IMR-90 (cell line): ENCODE measurements around the gene CAVIN2. TPM values are rescaled to one million over a fixed set of nuclear protein-coding genes. Genes with fewer than 3 reads are reported as not detected.
A peak's percentile ranks its signal among the peaks of the same experiment; 100 is the strongest.

Experiments
- ATAC-seq: fragments of 200-7000 bp; cut with Tn5 transposase; 2 replicates; pipeline ENCODE4 v1.9.1; 2020; ENCODE audit warnings: low read depth, mild to moderate bottlenecking, moderate library complexity
- BruUV-seq: library from RNA; stranded (reverse); fragments of 400-500 nt; replicated peaks from 2 replicates; lab custom pipeline; 2021; lab: Mats Ljungman, UMichigan
- CTCF ChIA-PET: fragments of 300-600 bp; formaldehyde crosslinking; extraction: SDS; loops from one replicate; lab custom pipeline; 2021; ENCODE audit warnings: antibody characterized with exemption; lab: Yijun Ruan, JAX
- POLR2A ChIA-PET: fragments of 300-600 bp; sonication (Branson Sonifier 250); formaldehyde crosslinking; loops from one replicate; lab custom pipeline; 2022; ENCODE audit warnings: antibody characterized with exemption; ENCODE audit not compliant: unreplicated experiment; lab: Charles Lee
- DNase-seq: peaks from one replicate; pipeline ENCODE4 v3.0.0; 2013
- H2AFZ ChIP-seq: replicated peaks from 2 replicates; pipeline ENCODE3; 2013; ENCODE audit warnings: low read length, mild to moderate bottlenecking; ENCODE audit not compliant: poor library complexity
- H2AK5ac ChIP-seq: 2 replicates; pipeline ENCODE4 v1.6.1; 2013; ENCODE audit warnings: low read depth, low read length, inconsistent platforms
- H2AK9ac ChIP-seq: replicated peaks from 2 replicates; pipeline ENCODE3; 2013; ENCODE audit warnings: mild to moderate bottlenecking, low read depth, low read length, moderate library complexity; ENCODE audit not compliant: poor library complexity
- H2BK120ac ChIP-seq: 2 replicates; pipeline ENCODE4 v1.6.1; 2013; ENCODE audit warnings: low read depth, low read length, inconsistent platforms
- H2BK15ac ChIP-seq: 3 replicates; pipeline ENCODE4 v1.6.1; 2013; ENCODE audit warnings: low read depth, low read length, inconsistent platforms
- H2BK20ac ChIP-seq: 2 replicates; pipeline ENCODE4 v1.6.1; 2013; ENCODE audit warnings: low read depth, mild to moderate bottlenecking, inconsistent platforms, low read length, moderate library complexity
- H2BK5ac ChIP-seq: 2 replicates; pipeline ENCODE4 v1.6.1; 2013; ENCODE audit warnings: mild to moderate bottlenecking, low read depth, low read length, inconsistent platforms; ENCODE audit not compliant: poor library complexity, severe bottlenecking
- H3K14ac ChIP-seq: replicated peaks from 2 replicates; pipeline ENCODE4 v1.6.1; 2013; ENCODE audit warnings: low read depth, low read length, inconsistent platforms
- H3K18ac ChIP-seq: 2 replicates; pipeline ENCODE4 v1.6.1; 2013; ENCODE audit warnings: low read depth, low read length, control low read depth
- H3K23ac ChIP-seq: 2 replicates; pipeline ENCODE4 v1.6.1; 2013; ENCODE audit warnings: low read depth, low read length, inconsistent platforms
- H3K27ac ChIP-seq: 2 replicates; pipeline ENCODE4 v1.5.1; 2013; ENCODE audit warnings: mild to moderate bottlenecking, control low read depth, low read length; ENCODE audit not compliant: insufficient read depth
- H3K27me3 ChIP-seq: 2 replicates; pipeline ENCODE4 v1.6.1; 2013; ENCODE audit warnings: low read length; ENCODE audit not compliant: control insufficient read depth, insufficient read depth
- H3K36me3 ChIP-seq: 2 replicates; pipeline ENCODE4 v1.6.1; 2013; ENCODE audit warnings: low read length, mixed read lengths; ENCODE audit not compliant: control insufficient read depth, insufficient read depth
- H3K4ac ChIP-seq: 2 replicates; pipeline ENCODE4 v1.6.1; 2013; ENCODE audit warnings: low read depth, low read length, inconsistent platforms
- H3K4me1 ChIP-seq: 2 replicates; pipeline ENCODE4 v1.6.1; 2013; ENCODE audit warnings: low read length, mixed read lengths; ENCODE audit not compliant: control insufficient read depth, insufficient read depth
- H3K4me2 ChIP-seq: 2 replicates; pipeline ENCODE4 v1.6.1; 2013; ENCODE audit warnings: low read depth, mild to moderate bottlenecking, control low read depth, low read length, moderate library complexity
- H3K4me3 ChIP-seq: 2 replicates; pipeline ENCODE4 v1.5.1; 2013; ENCODE audit warnings: low read depth, mild to moderate bottlenecking, control low read depth, low read length, moderate library complexity; ENCODE audit not compliant: insufficient read depth
- H3K56ac ChIP-seq: 2 replicates; pipeline ENCODE4 v1.6.1; 2013; ENCODE audit warnings: low read length, inconsistent platforms; ENCODE audit not compliant: insufficient read depth; ENCODE audit errors: extremely low read depth
- H3K79me1 ChIP-seq, 2 experiments: 2 replicates each; pipeline ENCODE4 v1.6.1; 2013; ENCODE audit warnings: low read length in 2 of 2, inconsistent platforms in 1 of 2, low read depth in 1 of 2
- H3K9ac ChIP-seq: 2 replicates; pipeline ENCODE4 v1.6.1; 2013; ENCODE audit warnings: low read depth, low read length, control low read depth
- H3K9me1 ChIP-seq: 2 replicates; pipeline ENCODE4 v1.6.1; 2013; ENCODE audit warnings: low read length, inconsistent platforms; ENCODE audit not compliant: insufficient read depth
- H3K9me3 ChIP-seq: 2 replicates; pipeline ENCODE4 v1.6.1; 2013; ENCODE audit warnings: low read length; ENCODE audit not compliant: control insufficient read depth, insufficient read depth
- H4K20me1 ChIP-seq: 2 replicates; pipeline ENCODE4 v1.6.1; 2013; ENCODE audit warnings: low read length, inconsistent platforms; ENCODE audit not compliant: insufficient read depth
- H4K5ac ChIP-seq: 2 replicates; pipeline ENCODE4 v1.6.1; 2013; ENCODE audit warnings: mild to moderate bottlenecking, low read depth, low read length, control low read depth
- H4K8ac ChIP-seq, 2 experiments: 2 replicates each; pipeline ENCODE4 v1.6.1; 2013; ENCODE audit warnings: low read depth in 2 of 2, low read length in 2 of 2, control low read depth in 1 of 2, inconsistent platforms in 1 of 2
- H4K91ac ChIP-seq: 2 replicates; pipeline ENCODE4 v1.6.1; 2013; ENCODE audit warnings: low read depth, low read length, inconsistent platforms; ENCODE audit not compliant: insufficient read depth
- BHLHE40 ChIP-seq: fragments of 150-350 bp; IDR thresholded peaks from 2 replicates; pipeline ENCODE4 v1.6.1; 2016; ENCODE audit warnings: mild to moderate bottlenecking, low read depth, low read length
- CEBPB ChIP-seq: IDR thresholded peaks from 2 replicates; pipeline ENCODE4 v1.6.1; 2012; ENCODE audit warnings: low read depth, low read length, improper control_type of control experiment
- CHD1 ChIP-seq: IDR thresholded peaks from 2 replicates; pipeline ENCODE4 v1.6.1; 2012; ENCODE audit warnings: low read depth, low read length, improper control_type of control experiment
- FOS ChIP-seq: fragments of 150-350 bp; IDR thresholded peaks from 2 replicates; pipeline ENCODE4 v1.6.1; 2016; ENCODE audit warnings: low read depth, low read length
- MAFK ChIP-seq: IDR thresholded peaks from 2 replicates; pipeline ENCODE4 v1.6.1; 2012; ENCODE audit warnings: low read depth, low read length, improper control_type of control experiment
- MAZ ChIP-seq: IDR thresholded peaks from 2 replicates; pipeline ENCODE4 v1.6.1; 2012; ENCODE audit warnings: low read depth, mild to moderate bottlenecking, low read length, improper control_type of control experiment, moderate library complexity, borderline replicate concordance
- MXI1 ChIP-seq: IDR thresholded peaks from 2 replicates; pipeline ENCODE4 v1.6.1; 2012; ENCODE audit warnings: low read depth, mild to moderate bottlenecking, low read length, moderate library complexity, borderline replicate concordance
- RAD21 ChIP-seq: IDR thresholded peaks from 2 replicates; pipeline ENCODE4 v1.6.1; 2012; ENCODE audit warnings: low read length, improper control_type of control experiment
- RCOR1 ChIP-seq: IDR thresholded peaks from 2 replicates; pipeline ENCODE4 v1.6.1; 2012; ENCODE audit warnings: mild to moderate bottlenecking, low read length, improper control_type of control experiment; ENCODE audit not compliant: insufficient replicate concordance
- RFX5 ChIP-seq: IDR thresholded peaks from 2 replicates; pipeline ENCODE4 v1.8.0; 2012; ENCODE audit warnings: low read depth, mild to moderate bottlenecking, low read length, moderate library complexity
- SMC3 ChIP-seq: fragments of 150-350 bp; IDR thresholded peaks from 2 replicates; pipeline ENCODE4 v1.6.1; 2016; ENCODE audit warnings: low read depth, mild to moderate bottlenecking, antibody characterized with exemption, low read length, moderate library complexity
- WGBS, 2 experiments: methylation state at CpG; one replicate each; pipeline versions ENCODE4 v1.1.5 to v1.1.7; 2013; ENCODE audit warnings: missing lambda C conversion rate in 2 of 2; ENCODE audit not compliant: insufficient read length in 1 of 2; ENCODE audit errors: extremely low coverage in 2 of 2; 5-methylcytosine and 5-hydroxymethylcytosine counted together
- dilution Hi-C: fragments of 300-500 bp; cut with HindIII; formaldehyde crosslinking; loops from one replicate; pipeline ENCODE4 v1.14.3; 2018; ENCODE audit warnings: low sequenced_read_pairs; ENCODE audit not compliant: unreplicated experiment
- in situ Hi-C: fragments of 300-500 bp; cut with MboI; formaldehyde crosslinking; loops from 3 replicates; pipeline ENCODE4 v1.14.3; 2019; ENCODE audit warnings: low sequenced_read_pairs, inconsistent platforms, mixed read lengths
- intact Hi-C: fragments of 100-400 bp; cut with micrococcal nuclease; formaldehyde crosslinking; loops from 2 replicates; pipeline ENCODE4 v1.10.0; 2022
- polyA plus RNA-seq, 3 experiments: library from polyadenylated mRNA; depleted of rRNA; stranded (reverse); fragments of >200 nt; gene quantifications; 2 replicates each; pipeline ENCODE4 v1.2.3, GENCODE V29; 2012; ENCODE audit warnings: low replicate concordance in 1 of 3
- total RNA-seq: library from RNA; depleted of rRNA; stranded (reverse); fragments of >200 nt; gene quantifications from 2 replicates; pipeline ENCODE4 v1.2.3, GENCODE V29; 2012
- TF ChIP-seq, protein P1 (sequence below): conservative IDR thresholded peaks from 2 replicates; pipeline ENCODE4 v1.5.1; 2012; ENCODE audit warnings: mild to moderate bottlenecking, low read depth, low read length, improper control_type of control experiment
- TF ChIP-seq, protein P2 (sequence below): fragments of 150-350 bp; IDR thresholded peaks from 2 replicates; pipeline ENCODE4 v1.6.1; 2017; ENCODE audit warnings: mild to moderate bottlenecking, antibody characterized with exemption, low read length, low read depth
- TF ChIP-seq, protein P3 (sequence below): fragments of 150-350 bp; IDR thresholded peaks from 2 replicates; pipeline ENCODE4 v1.6.1; 2016; ENCODE audit warnings: low read depth, mild to moderate bottlenecking, low read length, moderate library complexity, borderline replicate concordance

The CAVIN2 gene
- total and polyA plus RNA-seq, 2 of the 4 experiments (the other 2 are of a cell fraction), result 7.7 to 11.5 TPM

DNA sequence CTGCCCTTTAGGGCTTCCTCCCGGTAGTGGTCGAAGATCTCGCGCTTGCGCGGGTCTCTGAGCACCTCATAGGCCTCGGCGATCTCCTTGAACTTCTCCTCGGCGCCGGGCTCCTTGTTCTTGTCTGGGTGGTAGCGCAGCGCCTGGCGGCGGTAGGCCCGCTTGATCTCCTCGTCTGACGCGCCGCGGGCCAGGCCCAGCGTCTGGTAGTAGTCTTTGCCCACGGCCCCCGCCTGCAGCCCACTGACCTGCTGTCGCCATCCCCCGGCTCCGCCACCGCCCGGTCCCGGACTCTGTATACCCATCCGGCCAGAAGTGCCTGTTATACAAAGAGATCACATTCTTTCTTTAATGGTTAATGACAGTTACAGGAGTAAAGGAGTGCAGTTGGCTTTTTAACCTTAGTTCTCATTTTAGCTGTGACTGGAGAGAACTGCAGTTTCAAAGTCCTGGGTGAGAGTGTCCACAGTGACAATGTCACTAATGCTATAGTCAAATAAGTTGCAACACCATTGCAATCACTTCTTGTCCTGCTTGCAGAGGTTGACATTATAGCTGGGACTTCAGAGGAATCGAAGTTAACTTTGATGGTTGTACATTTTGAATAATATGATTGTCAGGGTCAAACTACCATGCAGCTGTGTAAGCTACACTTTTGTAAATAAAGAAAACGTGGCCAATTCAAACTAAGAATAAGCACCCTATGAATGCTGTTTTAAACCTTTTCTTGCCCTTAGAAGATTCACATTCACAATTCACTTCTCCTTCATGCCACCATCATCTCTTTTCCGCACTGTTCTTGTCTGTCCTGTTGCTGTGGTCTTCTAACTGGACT lies 35.3 kb upstream of the CAVIN2 start:
- Histone ChIP-seq H3K9me3 (no peaks in the 10 kb centered on the region), H3K18ac (0 out of 2 replicates have a peak overlapping the region, but pooled peaks have one; percentile 42), H3K36me3 (no peaks in the 10 kb centered on the region), H4K91ac (no peak overlapping the region), H3K9me1 (no peaks in the 10 kb centered on the region), H2BK120ac (no peak overlapping the region), H2BK5ac (no peak overlapping the region), H3K4me1 (no peaks in the 10 kb centered on the region), H3K14ac (no peak overlapping the region), H2AFZ (no peak overlapping the region), H3K23ac (no peak overlapping the region), H3K4me3 (no peak overlapping the region), H4K8ac (no peak overlapping the region), H2BK15ac (no peak overlapping the region), H3K27ac (no peak overlapping the region), H3K56ac (no peak overlapping the region), H3K27me3 (no peaks in the 10 kb centered on the region), H4K20me1 (no peaks in the 10 kb centered on the region), H3K79me1 (no peaks in the 10 kb centered on the region), H2AK9ac (no peak overlapping the region), H3K4me2 (no peak overlapping the region), H3K9ac (no peak overlapping the region), H2AK5ac (no peak overlapping the region), H4K5ac (no peak overlapping the region), H3K4ac (no peak overlapping the region), H2BK20ac (no peak overlapping the region; the same call in 1 of the 2 replicates)
- dilution Hi-C loops (no loop called here), in situ Hi-C loops (no loop called here), intact Hi-C loops (no loop called here)
- ChIA-PET POLR2A (no interaction called here), CTCF (no interaction called here)
- ATAC-seq, result no peak
- TF ChIP-seq, protein P1, sequence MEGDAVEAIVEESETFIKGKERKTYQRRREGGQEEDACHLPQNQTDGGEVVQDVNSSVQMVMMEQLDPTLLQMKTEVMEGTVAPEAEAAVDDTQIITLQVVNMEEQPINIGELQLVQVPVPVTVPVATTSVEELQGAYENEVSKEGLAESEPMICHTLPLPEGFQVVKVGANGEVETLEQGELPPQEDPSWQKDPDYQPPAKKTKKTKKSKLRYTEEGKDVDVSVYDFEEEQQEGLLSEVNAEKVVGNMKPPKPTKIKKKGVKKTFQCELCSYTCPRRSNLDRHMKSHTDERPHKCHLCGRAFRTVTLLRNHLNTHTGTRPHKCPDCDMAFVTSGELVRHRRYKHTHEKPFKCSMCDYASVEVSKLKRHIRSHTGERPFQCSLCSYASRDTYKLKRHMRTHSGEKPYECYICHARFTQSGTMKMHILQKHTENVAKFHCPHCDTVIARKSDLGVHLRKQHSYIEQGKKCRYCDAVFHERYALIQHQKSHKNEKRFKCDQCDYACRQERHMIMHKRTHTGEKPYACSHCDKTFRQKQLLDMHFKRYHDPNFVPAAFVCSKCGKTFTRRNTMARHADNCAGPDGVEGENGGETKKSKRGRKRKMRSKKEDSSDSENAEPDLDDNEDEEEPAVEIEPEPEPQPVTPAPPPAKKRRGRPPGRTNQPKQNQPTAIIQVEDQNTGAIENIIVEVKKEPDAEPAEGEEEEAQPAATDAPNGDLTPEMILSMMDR, result no peak
- TF ChIP-seq, protein P2, sequence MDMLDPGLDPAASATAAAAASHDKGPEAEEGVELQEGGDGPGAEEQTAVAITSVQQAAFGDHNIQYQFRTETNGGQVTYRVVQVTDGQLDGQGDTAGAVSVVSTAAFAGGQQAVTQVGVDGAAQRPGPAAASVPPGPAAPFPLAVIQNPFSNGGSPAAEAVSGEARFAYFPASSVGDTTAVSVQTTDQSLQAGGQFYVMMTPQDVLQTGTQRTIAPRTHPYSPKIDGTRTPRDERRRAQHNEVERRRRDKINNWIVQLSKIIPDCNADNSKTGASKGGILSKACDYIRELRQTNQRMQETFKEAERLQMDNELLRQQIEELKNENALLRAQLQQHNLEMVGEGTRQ, result no peak
- no peak for TF ChIP-seq CHD1
- no peak for TF ChIP-seq MAFK
- TF ChIP-seq MAZ, result no peak
- TF ChIP-seq FOS, result no peak
- TF ChIP-seq, protein P3, sequence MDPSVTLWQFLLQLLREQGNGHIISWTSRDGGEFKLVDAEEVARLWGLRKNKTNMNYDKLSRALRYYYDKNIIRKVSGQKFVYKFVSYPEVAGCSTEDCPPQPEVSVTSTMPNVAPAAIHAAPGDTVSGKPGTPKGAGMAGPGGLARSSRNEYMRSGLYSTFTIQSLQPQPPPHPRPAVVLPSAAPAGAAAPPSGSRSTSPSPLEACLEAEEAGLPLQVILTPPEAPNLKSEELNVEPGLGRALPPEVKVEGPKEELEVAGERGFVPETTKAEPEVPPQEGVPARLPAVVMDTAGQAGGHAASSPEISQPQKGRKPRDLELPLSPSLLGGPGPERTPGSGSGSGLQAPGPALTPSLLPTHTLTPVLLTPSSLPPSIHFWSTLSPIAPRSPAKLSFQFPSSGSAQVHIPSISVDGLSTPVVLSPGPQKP, result no peak
- TF ChIP-seq RCOR1, result no peak
- no peak for TF ChIP-seq RFX5
- no peak for TF ChIP-seq CEBPB
- no peak for TF ChIP-seq RAD21
- no peak for TF ChIP-seq MXI1
- TF ChIP-seq BHLHE40, result no peak
- TF ChIP-seq SMC3, result no peak
- DNase-seq, result no peak
- BruUV-seq, result no TSS peak
- WGBS, 2 experiments, result 100% methylated on average over 18 of the region's 34 CpGs; no CpG with 5 or more reads in 1 of the 2 experiments
